OCI-LY7 (cell line): Measurements from ENCODE around the gene CAPZB. TPM values are rescaled to one million over a fixed set of nuclear protein-coding genes. Genes with fewer than 3 reads are reported as not detected.

ENCODE experiments used
- BruUV-seq: library from RNA; stranded (reverse); fragments of 400-500 nt; replicated peaks from 2 replicates; lab custom pipeline; 2021; lab: Mats Ljungman, UMichigan
- CTCF ChIA-PET: fragments of 300-600 bp; sonication (Branson Sonifier 250); formaldehyde crosslinking; loops from one replicate; lab custom pipeline; 2022; ENCODE audit warnings: antibody characterized with exemption; ENCODE audit not compliant: unreplicated experiment; lab: Charles Lee
- POLR2A ChIA-PET: fragments of 300-600 bp; sonication (Branson Sonifier 250); formaldehyde crosslinking; loops from one replicate; lab custom pipeline; 2022; ENCODE audit warnings: antibody characterized with exemption; lab: Charles Lee
- DNase-seq: peaks from one replicate; pipeline ENCODE4 v3.0.0-alpha.2; 2015; ENCODE audit warnings: low spot score
- H2AFZ ChIP-seq: fragments of 200-600 bp; sonication (generic), shearing (Covaris generic); 2 replicates; pipeline ENCODE4 v1.6.1; 2014; ENCODE audit warnings: mild to moderate bottlenecking, antibody characterized with exemption, low read length, moderate library complexity
- H3K27ac ChIP-seq: fragments of 200-600 bp; sonication (generic); 2 replicates; pipeline ENCODE4 v1.5.1; 2014; ENCODE audit warnings: mixed run types, low read depth, mild to moderate bottlenecking, moderate library complexity, low read length, inconsistent platforms; ENCODE audit not compliant: poor library complexity, severe bottlenecking
- H3K36me3 ChIP-seq: fragments of 200-600 bp; sonication (generic); 2 replicates; pipeline ENCODE4 v1.6.1; 2014; ENCODE audit warnings: mild to moderate bottlenecking, antibody characterized with exemption, low read length, moderate library complexity, mixed read lengths; ENCODE audit not compliant: insufficient read depth
- H3K4me1 ChIP-seq: fragments of 200-600 bp; sonication (generic); 2 replicates; pipeline ENCODE4 v1.5.1; 2014; ENCODE audit warnings: mild to moderate bottlenecking, low read length; ENCODE audit not compliant: insufficient read depth, poor library complexity, severe bottlenecking
- H3K4me2 ChIP-seq: fragments of 200-600 bp; sonication (generic); 2 replicates; pipeline ENCODE4 v1.6.1; 2014; ENCODE audit warnings: mild to moderate bottlenecking, low read length
- H3K4me3 ChIP-seq: fragments of 200-600 bp; sonication (generic); 2 replicates; pipeline ENCODE4 v1.5.1; 2014; ENCODE audit warnings: mild to moderate bottlenecking, low read depth, low read length; ENCODE audit not compliant: poor library complexity, severe bottlenecking
- H3K79me2 ChIP-seq: fragments of 200-600 bp; sonication (generic); 2 replicates; pipeline ENCODE4 v1.6.1; 2016; ENCODE audit warnings: low read depth, mild to moderate bottlenecking, low read length, moderate library complexity, mixed read lengths; ENCODE audit not compliant: insufficient read depth
- H3K9me2 ChIP-seq: fragments of 200-600 bp; sonication (generic); 2 replicates; pipeline ENCODE4 v1.6.1; 2016; ENCODE audit warnings: mild to moderate bottlenecking, low read length, mixed read lengths; ENCODE audit not compliant: insufficient read depth
- H3K9me3 ChIP-seq: fragments of 200-600 bp; sonication (generic); 2 replicates; pipeline ENCODE4 v1.6.1; 2014; ENCODE audit warnings: mild to moderate bottlenecking, mixed run types, low read length, mixed read lengths
- H4K20me1 ChIP-seq: fragments of 200-600 bp; sonication (generic); 2 replicates; pipeline ENCODE4 v1.6.1; 2014; ENCODE audit warnings: mild to moderate bottlenecking, antibody characterized with exemption, low read length, moderate library complexity, mixed read lengths; ENCODE audit not compliant: insufficient read depth
- EZH2phosphoT487 ChIP-seq: fragments of 200-600 bp; sonication (generic); IDR thresholded peaks from 2 replicates; pipeline ENCODE4 v1.6.1; 2018; ENCODE audit warnings: low read depth, borderline replicate concordance, mild to moderate bottlenecking, mixed run types, antibody characterized with exemption, low read length, moderate library complexity, mixed read lengths
- intact Hi-C: fragments of 100-400 bp; cut with micrococcal nuclease; formaldehyde crosslinking; loops from one replicate; pipeline ENCODE4 v1.10.0; 2022; ENCODE audit not compliant: unreplicated experiment
- total RNA-seq, 2 experiments: library from RNA; depleted of rRNA in 1 of 2; stranded (reverse); fragments of >200 nt in 1 of 2; shearing (Covaris generic) in 1 of 2; gene quantifications; 2 replicates each; pipeline ENCODE4 v1.2.3, GENCODE V29; 2014 to 2022
- TF ChIP-seq, protein P1 (sequence below): fragments of 200-600 bp; sonication (generic); conservative IDR thresholded peaks from 2 replicates; pipeline ENCODE4 v1.5.1; 2014; ENCODE audit warnings: mild to moderate bottlenecking, antibody characterized with exemption, low read length, moderate library complexity, mixed read lengths

The CAPZB gene
- total RNA-seq, 2 experiments from 2014 or later, result 61.3 to 187 TPM

DNA sequence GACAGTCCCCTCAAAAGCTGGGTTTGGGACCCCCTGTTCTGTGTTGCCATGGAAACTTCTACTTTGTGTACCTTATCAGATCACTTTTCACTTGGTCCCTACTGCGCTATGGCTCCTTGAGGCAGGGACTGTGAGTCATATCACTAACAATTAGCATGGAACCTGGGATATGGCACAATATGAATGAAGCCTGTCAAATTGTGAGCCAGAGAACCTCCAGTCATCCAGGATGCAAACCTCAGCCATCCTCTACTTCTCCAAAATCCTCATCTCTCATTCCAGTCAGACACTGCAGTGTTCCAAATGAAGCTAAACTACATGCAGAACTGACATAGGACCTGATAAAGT lies 11.2 kb upstream of the CAPZB start:
- no TSS peak for BruUV-seq
- CTCF ChIA-PET, result no interaction called here
- Histone ChIP-seq H2AFZ (no peak overlapping the region), H3K4me1 (no peaks in the 10 kb centered on the region), H3K4me3 (no peak overlapping the region), H3K79me2 (no peaks in the 10 kb centered on the region), H4K20me1 (no peaks in the 10 kb centered on the region), H3K27ac (no peak overlapping the region), H3K9me3 (no peaks in the 10 kb centered on the region), H3K4me2 (no peak overlapping the region), H3K9me2 (no peaks in the 10 kb centered on the region), H3K36me3 (no peaks in the 10 kb centered on the region)
- intact Hi-C loops, result no loop called here
- POLR2A ChIA-PET, result no interaction called here
- DNase-seq, result no peak
- TF ChIP-seq, protein P1, sequence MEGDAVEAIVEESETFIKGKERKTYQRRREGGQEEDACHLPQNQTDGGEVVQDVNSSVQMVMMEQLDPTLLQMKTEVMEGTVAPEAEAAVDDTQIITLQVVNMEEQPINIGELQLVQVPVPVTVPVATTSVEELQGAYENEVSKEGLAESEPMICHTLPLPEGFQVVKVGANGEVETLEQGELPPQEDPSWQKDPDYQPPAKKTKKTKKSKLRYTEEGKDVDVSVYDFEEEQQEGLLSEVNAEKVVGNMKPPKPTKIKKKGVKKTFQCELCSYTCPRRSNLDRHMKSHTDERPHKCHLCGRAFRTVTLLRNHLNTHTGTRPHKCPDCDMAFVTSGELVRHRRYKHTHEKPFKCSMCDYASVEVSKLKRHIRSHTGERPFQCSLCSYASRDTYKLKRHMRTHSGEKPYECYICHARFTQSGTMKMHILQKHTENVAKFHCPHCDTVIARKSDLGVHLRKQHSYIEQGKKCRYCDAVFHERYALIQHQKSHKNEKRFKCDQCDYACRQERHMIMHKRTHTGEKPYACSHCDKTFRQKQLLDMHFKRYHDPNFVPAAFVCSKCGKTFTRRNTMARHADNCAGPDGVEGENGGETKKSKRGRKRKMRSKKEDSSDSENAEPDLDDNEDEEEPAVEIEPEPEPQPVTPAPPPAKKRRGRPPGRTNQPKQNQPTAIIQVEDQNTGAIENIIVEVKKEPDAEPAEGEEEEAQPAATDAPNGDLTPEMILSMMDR, result no peak
- no peak for TF ChIP-seq EZH2phosphoT487

DNA sequence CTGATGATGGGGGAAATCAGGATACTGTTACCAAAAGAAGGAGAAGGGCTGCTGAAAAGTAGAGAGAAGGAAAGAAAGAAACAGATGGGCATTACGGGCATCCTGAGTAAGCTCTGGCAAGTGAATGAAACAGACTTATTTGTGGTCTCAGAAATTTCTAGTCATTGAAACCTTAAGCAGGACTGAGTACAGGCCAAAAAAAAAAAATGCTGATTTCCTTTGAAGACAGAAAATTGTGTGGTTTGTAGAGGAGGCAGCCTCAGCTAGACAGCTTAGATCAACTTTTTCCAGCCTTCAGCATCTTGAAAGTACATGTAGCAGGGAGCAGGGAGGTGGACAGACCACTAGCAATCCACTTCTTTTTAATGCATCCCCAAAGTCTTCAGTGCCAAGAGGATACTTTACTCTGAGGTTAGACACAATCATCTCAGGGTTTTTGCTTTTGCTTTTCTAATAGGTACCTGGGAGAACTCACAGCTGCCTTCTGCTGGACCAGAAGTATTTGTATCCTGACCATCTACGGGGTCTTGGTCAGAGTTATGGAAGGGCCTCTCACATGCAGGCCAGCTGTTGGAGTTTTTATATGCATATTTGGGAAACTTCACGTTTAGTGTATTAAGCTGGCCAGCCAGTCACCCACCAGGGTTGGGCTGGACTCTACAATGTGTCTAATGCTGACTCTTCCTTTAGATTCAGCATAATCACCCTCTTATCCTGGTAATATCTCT lies 10.6 kb upstream of the CAPZB start:
- H2AFZ ChIP-seq, result no peak overlapping the region
- H4K20me1 ChIP-seq, result no peaks in the 10 kb centered on the region
- no peaks in the 10 kb centered on the region for H3K4me1 ChIP-seq
- DNase-seq, result no peak
- CTCF ChIA-PET, result no interaction called here
- H3K9me2 ChIP-seq, result no peaks in the 10 kb centered on the region
- H3K9me3 ChIP-seq, result no peaks in the 10 kb centered on the region
- no peak for TF ChIP-seq EZH2phosphoT487
- TF ChIP-seq, protein P1, result no peak
- POLR2A ChIA-PET, result no interaction called here
- intact Hi-C loops, result no loop called here
- no peak overlapping the region for H3K4me2 ChIP-seq
- no TSS peak for BruUV-seq
- H3K36me3 ChIP-seq, result no peaks in the 10 kb centered on the region
- no peaks in the 10 kb centered on the region for H3K79me2 ChIP-seq
- no peak overlapping the region for H3K4me3 ChIP-seq
- no peak overlapping the region for H3K27ac ChIP-seq

DNA sequence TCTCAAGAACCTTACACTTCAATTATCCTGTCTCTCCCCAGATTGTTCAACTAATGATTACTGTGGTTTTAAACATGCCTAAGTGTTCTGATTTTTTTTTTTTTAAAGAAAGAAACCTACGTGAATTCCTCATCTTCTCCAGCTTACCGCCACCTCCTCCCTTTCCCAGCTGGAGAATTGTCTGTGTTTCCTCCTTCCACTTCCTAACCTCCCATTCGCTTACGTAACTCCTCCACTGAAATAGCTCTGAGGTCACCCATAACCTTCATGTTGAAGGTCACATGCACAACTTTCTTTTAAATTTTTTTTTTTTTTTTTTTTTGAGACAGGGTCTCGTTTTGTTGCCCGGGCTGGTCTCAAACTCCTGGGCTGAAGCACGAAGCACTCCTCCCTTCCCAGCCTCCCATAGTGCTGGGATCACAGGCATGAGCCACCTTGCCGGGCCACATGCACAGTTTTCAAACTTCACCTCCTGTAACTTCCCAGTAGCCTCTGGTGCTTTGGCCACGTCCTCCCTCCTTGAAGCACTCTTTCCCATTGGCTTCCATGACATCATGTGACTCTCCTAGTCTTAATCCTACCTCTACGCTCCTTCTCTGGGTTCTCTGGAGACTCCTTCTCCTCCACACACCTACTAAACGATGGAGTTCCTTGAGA lies 9.8 kb upstream of the CAPZB start:
- TF ChIP-seq EZH2phosphoT487, result no peak
- TF ChIP-seq, protein P1, result no peak
- H2AFZ ChIP-seq, result no peak overlapping the region
- no peaks in the 10 kb centered on the region for H3K9me2 ChIP-seq
- H3K9me3 ChIP-seq, result no peaks in the 10 kb centered on the region
- intact Hi-C loops, result no loop called here
- no peak for DNase-seq
- H3K4me2 ChIP-seq, result no peak overlapping the region
- no peaks in the 10 kb centered on the region for H4K20me1 ChIP-seq
- no peaks in the 10 kb centered on the region for H3K79me2 ChIP-seq
- no peak overlapping the region for H3K4me3 ChIP-seq
- ChIA-PET CTCF (no interaction called here), POLR2A (no interaction called here)
- H3K36me3 ChIP-seq, result no peaks in the 10 kb centered on the region
- no TSS peak for BruUV-seq
- H3K4me1 ChIP-seq, result no peaks in the 10 kb centered on the region
- H3K27ac ChIP-seq, result no peak overlapping the region
